ENCODE data around the gene ARL8B. TPM values are rescaled to one million over a fixed set of nuclear protein-coding genes. Genes with fewer than 3 reads are reported as not detected.
"Not testable (repeated sequence)": the region's sequence is repeated elsewhere in the genome, so short reads cannot be mapped to it uniquely, and the experiment has no call there.

ARL8B gene
- polyA plus RNA-seq (2013, experiment 1 of 2; ENCODE audit: insufficient read length) = 57.7 TPM
- polyA plus RNA-seq (2013, experiment 2 of 2; ENCODE audit: insufficient read length) = 56.2 TPM

GRCh38 chr3:5122030-5122740 lies at the start of gene ARL8B:
ARL8B (plus strand) TSS chr3:5122292; CDS start chr3:5122466, 174 bp downstream.
- peak; percentile 88 for DNase-seq

GRCh38 chr3:5073374-5074085 lies 48.6 kb upstream of the ARL8B start:
- no peak for DNase-seq

- DNase-seq = no peak
These were observed 43.9 kb upstream of the ARL8B start for GRCh38 chr3:5078151-5078550.

GRCh38 chr3:5079761-5080160 lies 42.3 kb upstream of the ARL8B start:
- DNase-seq = no peak

GRCh38 chr3:5080779-5081550 lies 41.1 kb upstream of the ARL8B start:
- DNase-seq = no peak

- DNase-seq = not testable (repeated sequence)
These were observed 39.9 kb upstream of the ARL8B start for GRCh38 chr3:5081973-5082788.

GRCh38 chr3:5082789-5083115 lies 39.3 kb upstream of the ARL8B start:
- no peak for DNase-seq

GRCh38 chr3:5084224-5084623 lies 37.9 kb upstream of the ARL8B start:
- DNase-seq = no peak

- no peak for DNase-seq
These were observed 35.4 kb upstream of the ARL8B start for GRCh38 chr3:5086708-5087107.

- DNase-seq = no peak
These were observed 34.9 kb upstream of the ARL8B start for GRCh38 chr3:5087209-5087608.

GRCh38 chr3:5090197-5090596 lies 31.9 kb upstream of the ARL8B start:
- no peak for DNase-seq

GRCh38 chr3:5092018-5092417 lies 30.1 kb upstream of the ARL8B start:
- DNase-seq = no peak

- DNase-seq = no peak
These were observed 28.4 kb upstream of the ARL8B start for GRCh38 chr3:5093731-5094130.

GRCh38 chr3:5095886-5096285 lies 26.2 kb upstream of the ARL8B start:
- DNase-seq = peak; percentile 47

GRCh38 chr3:5096336-5097008 lies 25.6 kb upstream of the ARL8B start:
- DNase-seq = peak; percentile 3

- DNase-seq = no peak
These were observed 23.7 kb upstream of the ARL8B start for GRCh38 chr3:5098346-5098745.

GRCh38 chr3:5102532-5102931 lies 19.6 kb upstream of the ARL8B start:
- DNase-seq = no peak

- DNase-seq = no peak
These were observed 18.3 kb upstream of the ARL8B start for GRCh38 chr3:5103743-5104142.

- no peak for DNase-seq
These were observed 17.0 kb upstream of the ARL8B start for GRCh38 chr3:5105050-5105449.

- DNase-seq = not testable (repeated sequence)
These were observed 15.7 kb upstream of the ARL8B start for GRCh38 chr3:5106371-5106770.

GRCh38 chr3:5106933-5107334 lies 15.2 kb upstream of the ARL8B start:
- not testable (repeated sequence) for DNase-seq

GRCh38 chr3:5110337-5110736 lies 11.8 kb upstream of the ARL8B start:
- no peak for DNase-seq
